Left colon (tissue), 2 donors: ENCODE data around the gene DSCAML1. TPM values are rescaled to one million over a fixed set of nuclear protein-coding genes. Genes with fewer than 3 reads are reported as not detected.
"Not testable (repeated sequence)": the region's sequence is repeated elsewhere in the genome, so short reads cannot be mapped to it uniquely, and the experiment has no call there.

Experiments used
- ATAC-seq: fragments of 200-7000 bp; cut with Tn5 transposase; one replicate; pipeline ENCODE4 v1.9.1; 2020; ENCODE audit warnings: mild to moderate bottlenecking, moderate library complexity
- DNase-seq, 2 donors: peaks; one replicate each; pipeline ENCODE4 v3.0.0-alpha.2; 2020
- intact Hi-C, 2 donors: fragments of 100-400 bp; cut with DNase I in 1 of 2; cut with micrococcal nuclease in 1 of 2; formaldehyde crosslinking; loops; one replicate each; pipeline versions ENCODE4 v1.11.2 to v1.14.0; 2022; cut with DNase I, micrococcal nuclease
- total RNA-seq, 2 donors: library from RNA; stranded (reverse); fragmentation: NEBNext Ultra II Directional; extraction: Animal tissue kit (Norgen Biotek cat#: 25700); gene quantifications; one replicate each; pipeline ENCODE4 v1.2.1, GENCODE V29; 2021
- donor health status: DM: no; HTN: no; CAD: no.
- donor health status: DM: yes; HTN: yes; CAD: no.

DSCAML1 gene
- total RNA-seq, 2 donors from 2014 or later: 3.6 to 8.6 TPM

DNA sequence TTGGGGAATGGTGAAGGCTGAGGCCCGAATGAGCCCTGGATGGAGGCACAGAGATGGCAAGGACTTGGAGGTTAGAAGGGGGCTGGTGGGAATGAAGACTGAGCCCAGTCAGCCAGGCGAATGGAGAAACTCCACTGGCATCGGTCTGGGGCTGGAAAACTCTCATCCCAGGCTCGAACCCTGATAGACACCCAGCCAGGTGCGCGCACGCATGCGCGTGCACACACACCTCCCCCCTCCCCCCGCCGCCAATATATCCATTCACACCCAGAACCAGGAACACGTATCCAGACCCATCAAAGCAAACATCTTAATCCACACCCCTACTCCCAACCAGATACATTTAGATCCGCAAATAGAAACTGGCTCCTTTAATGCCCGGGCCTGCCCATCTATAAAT lies 330.1 kb downstream of the DSCAML1 start:
- intact Hi-C loops: no loop called here
- no peak for ATAC-seq

GRCh38 chr11:117465236-117465997 lies 331.6 kb downstream of the DSCAML1 start:
- no peak for ATAC-seq
- intact Hi-C loops: no loop called here
- DNase-seq: no peak

More for the DNA sequence above, 330.1 kb downstream of the DSCAML1 start:
- no peak for DNase-seq

- ATAC-seq: no peak
- intact Hi-C loops: no loop called here
- no peak for DNase-seq
Measured at GRCh38 chr11:117464778-117465177, 332.2 kb downstream of the DSCAML1 start.

- peak in 1 of 2 donors; percentile 14 for DNase-seq
- ATAC-seq: no peak
- intact Hi-C loops: no loop called here
Measured at GRCh38 chr11:117462864-117463247, 334.2 kb downstream of the DSCAML1 start.

DNA sequence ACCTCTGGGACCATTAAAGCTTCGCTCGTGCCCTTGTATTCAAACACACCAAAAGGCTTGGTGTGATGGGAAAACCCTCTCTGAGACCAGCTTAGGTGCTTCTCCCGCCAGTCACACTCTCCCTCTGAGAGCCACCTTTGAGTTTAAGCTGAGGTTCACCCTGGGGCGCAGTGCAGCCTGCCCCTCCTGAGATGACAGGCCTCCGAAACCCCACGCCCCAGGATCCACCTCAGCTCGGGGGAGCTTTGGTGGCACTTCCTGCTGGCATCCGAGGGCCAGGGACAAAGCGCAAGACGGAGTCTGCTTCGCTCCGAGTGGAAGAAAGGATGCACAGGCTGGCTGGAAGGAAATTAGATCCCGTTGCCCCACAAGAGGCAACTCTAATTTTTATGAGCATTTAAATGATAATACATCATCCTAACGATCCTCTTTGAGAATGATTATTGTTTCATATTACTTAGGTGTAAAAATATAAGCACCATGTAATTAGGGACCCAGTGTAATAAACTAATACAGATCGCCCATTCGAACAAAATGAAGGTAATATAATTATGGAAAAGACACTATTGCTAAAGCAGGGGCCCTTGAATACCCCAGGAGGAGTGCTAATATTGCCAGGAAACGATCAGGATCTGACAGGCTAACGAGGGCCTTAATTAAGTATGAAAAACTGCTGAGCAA lies 334.7 kb downstream of the DSCAML1 start:
- peak in 1 of 2 donors; percentile 17 for DNase-seq
- intact Hi-C loops: no loop called here
- no peak for ATAC-seq

GRCh38 chr11:117461396-117462182 lies 335.4 kb downstream of the DSCAML1 start:
- no peak for ATAC-seq
- intact Hi-C loops: no loop called here
- DNase-seq: peak in 1 of 2 donors; percentile 11

DNA sequence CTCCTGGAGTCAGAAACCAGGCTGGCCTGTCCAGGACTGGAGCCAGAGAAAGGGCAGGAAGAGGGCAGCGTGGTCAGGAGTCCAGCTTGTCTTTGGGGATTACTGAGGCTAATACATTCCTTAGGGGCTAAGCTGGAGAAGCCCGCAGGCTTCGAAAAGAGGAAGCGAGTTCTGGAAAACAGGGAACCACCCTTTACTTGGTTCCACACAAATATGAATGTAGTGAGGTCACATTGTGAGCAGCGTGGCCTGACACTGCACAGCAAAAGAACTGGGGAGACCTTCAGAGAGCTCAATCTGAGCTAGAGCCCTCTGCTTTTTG lies 337.1 kb downstream of the DSCAML1 start:
- intact Hi-C loops: no loop called here
- DNase-seq: no peak
- no peak for ATAC-seq

DNA sequence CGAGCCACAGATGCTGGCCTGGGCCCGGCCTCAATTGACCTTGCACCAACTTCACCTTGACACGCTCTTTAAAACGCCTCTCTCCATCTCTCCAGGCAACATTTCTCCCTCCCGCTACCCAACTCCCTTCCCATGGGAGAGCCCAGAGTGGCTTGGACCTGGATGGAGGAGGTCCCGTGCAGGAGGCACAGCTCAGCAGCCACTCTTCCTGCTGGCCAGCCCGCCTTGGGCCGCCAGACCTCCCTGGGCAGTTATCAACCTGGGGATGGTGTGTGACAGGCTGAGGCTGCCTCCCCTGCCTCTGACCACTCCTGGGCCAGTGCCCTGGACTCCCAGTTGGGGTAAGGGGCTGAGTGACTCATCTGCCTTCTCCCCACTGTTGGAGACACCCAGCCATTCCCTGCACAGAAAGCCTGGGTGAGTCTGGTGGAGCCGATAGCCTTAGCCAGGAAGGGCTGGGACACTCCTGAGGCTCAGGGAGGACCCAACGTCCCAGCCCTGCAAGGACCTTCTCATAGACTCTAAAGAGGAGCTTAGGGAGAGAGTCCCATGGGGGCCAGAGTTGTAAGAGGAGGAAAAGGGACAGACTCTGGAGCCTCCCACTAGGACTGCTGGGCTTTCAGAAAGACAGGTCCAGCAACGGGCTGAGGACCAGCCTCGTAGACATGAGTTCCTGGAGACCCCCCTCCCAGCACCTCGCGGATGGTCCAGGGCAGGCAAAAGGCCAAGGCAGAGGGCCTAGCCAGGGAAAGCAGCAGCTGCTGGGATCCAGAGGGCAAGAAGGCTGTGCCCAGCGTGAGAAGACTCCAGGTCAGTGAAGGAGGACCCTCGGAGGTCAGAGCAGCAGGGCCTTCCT lies 337.7 kb downstream of the DSCAML1 start:
- intact Hi-C loops: no loop called here
- ATAC-seq: no peak
- no peak for DNase-seq

DNA sequence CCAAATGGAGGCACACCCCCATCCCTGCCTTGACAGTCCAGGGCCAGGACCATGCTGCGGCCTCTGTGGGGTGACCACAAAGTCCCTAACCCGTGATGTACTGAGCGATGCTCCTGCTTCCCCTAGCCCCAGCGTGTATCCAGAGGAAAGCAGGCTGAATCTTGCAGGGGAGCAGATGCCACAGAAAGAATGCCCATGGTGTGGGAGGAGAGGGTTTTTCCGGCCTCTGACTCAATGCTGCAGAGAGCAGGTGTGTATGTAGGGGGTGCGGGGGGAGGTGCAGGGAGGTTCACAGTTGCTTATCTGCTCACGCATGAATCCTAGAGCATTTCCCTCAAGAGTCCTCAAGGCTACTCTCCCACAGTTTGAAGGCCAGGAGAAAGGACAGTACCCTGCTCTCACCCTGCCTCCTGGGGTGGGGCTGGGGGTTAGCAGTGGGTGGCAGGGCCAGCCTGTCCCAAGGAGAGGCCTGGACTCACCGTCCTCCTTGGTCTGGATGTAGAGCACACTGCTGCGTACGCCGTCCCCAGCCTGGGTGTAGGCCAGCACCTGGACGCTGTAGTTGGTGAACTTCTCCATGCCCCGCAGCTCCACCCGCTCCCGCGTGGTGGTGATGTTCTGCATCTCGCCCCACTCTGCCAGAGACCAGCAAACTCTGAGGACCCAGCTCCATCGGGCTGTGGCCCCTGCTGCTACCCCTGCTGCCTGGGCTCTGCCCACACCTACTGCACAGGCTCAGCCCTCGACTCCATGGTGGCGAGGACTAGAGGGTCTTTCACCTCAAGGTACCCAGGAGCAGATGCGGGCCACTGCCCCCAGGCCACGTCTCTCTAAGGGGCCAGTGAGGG lies 338.5 kb downstream of the DSCAML1 start:
- ATAC-seq: no peak
- DNase-seq: no peak
- intact Hi-C loops: no loop called here

- DNase-seq (no peak), ATAC-seq (no peak)
- intact Hi-C loops: no loop called here
Measured at GRCh38 chr11:117457835-117458234, 339.2 kb downstream of the DSCAML1 start.

GRCh38 chr11:117457031-117457785 lies 339.8 kb downstream of the DSCAML1 start:
- intact Hi-C loops: no loop called here
- ATAC-seq: no peak

GRCh38 chr11:117456721-117457029 lies 340.3 kb downstream of the DSCAML1 start:
- DNase-seq, intact Hi-C loops, ATAC-seq: not testable (repeated sequence)

More at GRCh38 chr11:117457031-117457785, 339.8 kb downstream of the DSCAML1 start:
- DNase-seq: no peak

DNA sequence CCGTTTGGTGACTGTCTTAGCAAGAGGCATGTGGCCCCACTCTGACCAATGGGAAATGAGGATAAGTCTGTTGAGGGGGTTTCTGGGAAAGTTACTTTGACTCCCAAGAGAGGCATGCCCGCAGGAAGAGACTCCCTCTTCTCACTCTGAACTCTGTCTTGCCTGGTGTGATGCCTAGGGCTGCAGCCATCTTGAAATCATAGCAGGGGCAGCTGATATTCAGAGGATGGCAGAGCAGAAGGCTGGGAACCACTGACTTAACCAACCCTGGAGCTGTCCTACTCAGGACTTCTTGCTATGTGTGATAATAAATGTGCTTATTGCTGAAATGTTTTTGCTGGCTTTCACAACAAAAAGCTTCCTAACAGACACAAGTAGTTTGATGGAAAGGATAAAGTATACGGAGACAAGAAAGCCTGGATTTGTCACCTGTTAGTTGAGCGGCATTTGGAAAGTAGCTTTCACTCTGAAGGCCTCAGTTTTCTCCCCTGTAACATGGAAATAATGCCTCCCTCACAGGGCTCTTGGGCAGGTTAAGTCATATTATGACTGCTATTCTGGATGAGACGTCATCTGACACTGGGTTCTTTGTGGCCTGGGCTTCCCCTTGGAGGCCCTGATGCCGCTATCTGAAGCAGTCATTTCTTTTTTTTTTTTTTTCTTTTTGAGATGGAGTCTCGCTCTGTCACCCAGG lies 340.8 kb downstream of the DSCAML1 start:
- intact Hi-C loops: no loop called here
- DNase-seq (no peak), ATAC-seq (no peak)

DNA sequence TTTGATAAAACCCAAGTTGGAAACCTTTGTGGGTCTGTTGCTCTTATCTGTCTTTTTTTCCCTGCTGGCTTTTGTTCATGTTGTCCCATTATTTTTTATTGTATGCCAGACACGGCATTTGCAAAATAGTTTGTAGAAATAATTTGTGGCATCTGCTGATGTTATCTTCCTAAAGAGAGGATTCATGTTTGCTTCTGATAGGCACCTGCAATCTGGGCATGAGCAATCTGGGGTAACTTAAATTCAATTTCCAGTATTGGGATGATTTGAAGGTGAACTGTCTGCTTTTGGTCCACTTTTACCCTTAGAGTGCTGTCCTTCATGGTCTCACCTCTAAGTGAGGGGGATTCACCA lies 342.5 kb downstream of the DSCAML1 start:
- intact Hi-C loops: no loop called here
- no peak for ATAC-seq

DNA sequence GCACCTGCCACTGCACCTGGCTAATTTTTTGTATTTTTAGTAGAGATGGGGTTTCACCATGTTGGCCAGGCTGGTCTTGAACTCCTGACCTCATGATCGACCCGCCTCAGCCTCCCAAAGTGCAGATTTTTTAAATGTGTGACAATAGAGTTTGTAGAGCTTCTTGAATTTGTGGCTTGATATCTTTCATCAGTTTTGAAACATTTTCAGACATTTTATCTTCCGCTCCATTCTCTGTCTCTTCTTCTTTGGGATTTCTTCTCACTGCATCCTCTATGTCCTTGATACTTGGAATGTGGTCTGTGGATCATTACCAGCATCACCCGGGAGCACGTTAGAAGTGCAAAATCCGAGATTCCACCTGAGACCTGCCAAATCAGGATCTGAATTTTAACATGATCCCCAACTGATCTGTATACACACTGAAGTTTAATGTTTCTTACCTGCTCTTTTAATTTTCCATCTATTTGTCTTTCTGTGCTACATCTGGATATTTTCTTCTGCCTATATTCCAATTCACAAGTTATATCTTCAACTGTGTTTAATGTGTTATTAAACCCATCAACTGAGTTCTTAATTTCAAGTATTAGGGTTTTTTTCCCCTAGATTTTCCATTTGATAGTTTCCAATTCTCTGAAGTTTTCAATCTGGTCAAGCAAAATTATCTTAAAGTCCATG lies 343.0 kb downstream of the DSCAML1 start:
- ATAC-seq: no peak

More for the DNA sequence above, 342.5 kb downstream of the DSCAML1 start:
- DNase-seq: no peak

DNA sequence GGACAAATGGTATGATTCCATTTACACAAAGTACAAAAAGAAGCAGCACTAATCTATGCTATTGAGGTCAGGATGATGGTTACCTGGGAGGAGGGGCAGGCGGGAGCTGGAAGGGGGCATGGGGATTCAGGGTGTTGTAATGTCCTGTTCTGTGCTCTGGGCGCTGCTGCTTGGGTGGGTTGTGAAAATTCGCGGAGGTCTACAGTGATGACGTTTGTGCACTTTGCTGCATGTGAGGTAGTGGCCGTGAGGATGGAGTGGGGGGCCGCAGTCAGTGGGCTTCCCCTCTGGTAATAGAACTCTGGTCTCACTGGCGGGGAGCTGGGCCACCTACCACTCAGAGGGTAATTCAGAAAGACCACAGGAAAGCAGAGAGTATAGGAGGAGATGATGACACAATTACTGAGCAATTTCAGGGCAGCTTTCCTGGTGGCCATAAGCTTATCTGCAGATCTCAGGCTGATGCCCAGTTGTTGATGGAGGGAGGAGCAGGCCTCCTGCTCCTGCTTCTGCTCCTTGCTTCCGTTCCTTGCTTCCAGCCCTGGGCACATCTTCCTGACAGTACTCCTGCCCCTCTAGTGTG lies 347.8 kb downstream of the DSCAML1 start:
- ATAC-seq (no peak), DNase-seq (no peak)
- intact Hi-C loops: no loop called here

More for the DNA sequence above, 343.0 kb downstream of the DSCAML1 start:
- no peak for DNase-seq
- intact Hi-C loops: no loop called here
